Measurements from ENCODE around the gene MRPS11.

DNA sequence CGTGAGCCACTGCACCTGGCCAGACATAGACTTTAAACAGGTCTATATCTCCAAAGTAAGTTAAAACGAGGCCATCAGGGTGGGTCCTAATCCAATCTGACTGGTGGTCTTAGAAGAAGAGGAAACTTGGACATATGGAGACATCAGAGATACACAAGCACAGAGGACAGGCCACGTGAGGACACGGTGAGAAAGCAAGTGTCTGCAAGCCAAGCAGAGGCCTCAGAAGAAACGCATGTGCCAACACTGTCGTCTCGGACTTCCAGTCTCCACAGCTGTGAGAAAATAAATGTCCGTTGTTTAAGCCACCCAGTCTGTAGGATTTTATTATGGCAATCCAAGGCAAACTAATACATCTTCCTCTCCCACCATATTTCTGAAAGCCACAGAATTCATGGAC is 44.2 kb upstream of the MRPS11 start:
- TF ChIP-seq JUN (IDR thresholded peaks at IDR 0.05; ENCODE audit: low read depth, low read length): no peak
- TF ChIP-seq, protein P1, sequence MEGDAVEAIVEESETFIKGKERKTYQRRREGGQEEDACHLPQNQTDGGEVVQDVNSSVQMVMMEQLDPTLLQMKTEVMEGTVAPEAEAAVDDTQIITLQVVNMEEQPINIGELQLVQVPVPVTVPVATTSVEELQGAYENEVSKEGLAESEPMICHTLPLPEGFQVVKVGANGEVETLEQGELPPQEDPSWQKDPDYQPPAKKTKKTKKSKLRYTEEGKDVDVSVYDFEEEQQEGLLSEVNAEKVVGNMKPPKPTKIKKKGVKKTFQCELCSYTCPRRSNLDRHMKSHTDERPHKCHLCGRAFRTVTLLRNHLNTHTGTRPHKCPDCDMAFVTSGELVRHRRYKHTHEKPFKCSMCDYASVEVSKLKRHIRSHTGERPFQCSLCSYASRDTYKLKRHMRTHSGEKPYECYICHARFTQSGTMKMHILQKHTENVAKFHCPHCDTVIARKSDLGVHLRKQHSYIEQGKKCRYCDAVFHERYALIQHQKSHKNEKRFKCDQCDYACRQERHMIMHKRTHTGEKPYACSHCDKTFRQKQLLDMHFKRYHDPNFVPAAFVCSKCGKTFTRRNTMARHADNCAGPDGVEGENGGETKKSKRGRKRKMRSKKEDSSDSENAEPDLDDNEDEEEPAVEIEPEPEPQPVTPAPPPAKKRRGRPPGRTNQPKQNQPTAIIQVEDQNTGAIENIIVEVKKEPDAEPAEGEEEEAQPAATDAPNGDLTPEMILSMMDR (IDR thresholded peaks at IDR 0.05; ENCODE audit: control extremely low read depth in 1 of 3, insufficient read depth in 1 of 3, low read depth in 1 of 3, low read length in 3 of 3): no peak

All from H1 (cell line).